HG03558 (cell line): Measurements from ENCODE around the gene MAP7.
"Not testable (repeated sequence)": the region's sequence is repeated elsewhere in the genome, so short reads cannot be mapped to it uniquely, and the experiment has no call there.

Experiments used
- ATAC-seq: cut with Tn5 transposase; IDR thresholded peaks from one replicate; pipeline ENCODE4 v1.9.1; 2021; ENCODE audit warnings: moderate number of reproducible peaks; ENCODE audit not compliant: unreplicated experiment; ENCODE audit errors: extremely low read depth

The MAP7 gene

GRCh38 chr6:136403110-136403980 is 146.9 kb downstream of the MAP7 start:
- no peak for ATAC-seq

DNA sequence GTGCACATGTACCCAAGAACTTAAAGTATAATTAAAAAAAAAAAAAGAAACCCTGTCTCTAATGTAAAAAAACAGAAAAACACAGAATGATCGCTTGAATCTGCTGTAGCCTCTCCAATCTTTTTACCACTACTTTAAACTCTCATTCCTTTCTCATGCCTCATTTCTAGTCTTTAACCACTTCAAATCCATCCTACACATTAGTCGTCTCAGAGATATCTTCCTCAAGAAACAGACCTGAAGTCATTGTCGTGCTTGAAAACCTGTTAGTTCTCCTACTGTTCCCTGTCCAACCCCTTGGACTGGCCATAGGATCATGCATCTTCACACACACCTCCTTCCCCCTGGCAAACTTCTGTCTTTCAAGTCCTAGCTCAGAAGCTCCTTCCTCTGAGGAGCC is 148.5 kb downstream of the MAP7 start:
- no peak for ATAC-seq

GRCh38 chr6:136401236-136401635 is 149.0 kb downstream of the MAP7 start:
- ATAC-seq: not testable (repeated sequence)

DNA sequence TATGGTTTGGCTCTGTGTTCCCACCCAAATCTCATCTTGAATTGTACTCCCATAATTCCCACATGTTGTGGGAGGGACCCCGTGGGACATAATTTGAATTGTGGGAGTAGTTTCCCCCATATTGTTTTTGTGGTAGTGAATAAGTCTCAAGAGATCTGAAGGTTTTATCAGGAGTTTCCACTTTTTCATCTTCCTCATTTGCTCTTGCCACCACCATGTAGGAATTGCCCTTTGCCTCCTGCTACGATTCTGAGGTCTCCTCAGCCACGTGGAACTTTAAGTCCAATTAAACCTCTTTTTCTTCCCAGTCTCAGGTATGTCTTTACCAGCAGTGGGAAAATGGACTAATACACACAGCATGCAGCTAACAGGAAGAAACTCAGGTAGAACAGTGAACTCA is 151.8 kb downstream of the MAP7 start:
- ATAC-seq: no peak

GRCh38 chr6:136396908-136397307 is 153.3 kb downstream of the MAP7 start:
- ATAC-seq: no peak

DNA sequence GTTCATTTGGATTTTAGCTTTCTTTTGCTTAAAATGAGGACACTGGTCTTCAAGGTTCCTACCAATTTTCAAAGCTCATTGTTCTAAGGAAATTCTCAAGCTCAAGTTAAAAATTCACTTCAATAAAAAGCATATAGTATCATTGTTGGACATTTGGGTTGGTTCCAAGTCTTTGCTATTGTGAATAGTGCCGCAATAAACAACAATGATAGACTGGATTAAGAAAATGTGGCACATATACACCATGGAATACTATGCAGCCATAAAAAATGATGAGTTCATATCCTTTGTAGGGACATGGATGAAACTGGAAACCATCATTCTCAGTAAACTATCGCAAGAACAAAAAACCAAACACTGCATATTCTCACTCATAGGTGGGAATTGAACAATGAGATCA is 159.3 kb downstream of the MAP7 start:
- not testable (repeated sequence) for ATAC-seq

DNA sequence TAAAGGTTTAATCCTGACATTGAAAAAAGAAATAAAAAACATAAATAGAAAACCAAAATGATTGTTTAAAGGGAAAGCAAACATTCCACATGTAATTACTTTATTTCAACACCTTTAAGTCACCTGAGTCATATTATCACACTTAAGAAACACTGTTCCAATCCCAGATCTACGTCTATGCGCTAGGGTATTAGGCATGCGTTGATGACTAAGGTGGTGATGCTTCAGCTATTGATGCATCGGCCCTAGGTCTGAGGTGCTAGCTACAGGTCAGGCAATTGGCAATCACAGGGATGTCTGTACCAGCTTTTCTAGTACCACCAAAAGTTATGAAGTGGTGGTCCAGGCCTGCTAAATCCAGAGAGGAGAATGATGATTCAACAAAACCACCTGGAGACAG is 162.9 kb downstream of the MAP7 start:
- no peak for ATAC-seq

DNA sequence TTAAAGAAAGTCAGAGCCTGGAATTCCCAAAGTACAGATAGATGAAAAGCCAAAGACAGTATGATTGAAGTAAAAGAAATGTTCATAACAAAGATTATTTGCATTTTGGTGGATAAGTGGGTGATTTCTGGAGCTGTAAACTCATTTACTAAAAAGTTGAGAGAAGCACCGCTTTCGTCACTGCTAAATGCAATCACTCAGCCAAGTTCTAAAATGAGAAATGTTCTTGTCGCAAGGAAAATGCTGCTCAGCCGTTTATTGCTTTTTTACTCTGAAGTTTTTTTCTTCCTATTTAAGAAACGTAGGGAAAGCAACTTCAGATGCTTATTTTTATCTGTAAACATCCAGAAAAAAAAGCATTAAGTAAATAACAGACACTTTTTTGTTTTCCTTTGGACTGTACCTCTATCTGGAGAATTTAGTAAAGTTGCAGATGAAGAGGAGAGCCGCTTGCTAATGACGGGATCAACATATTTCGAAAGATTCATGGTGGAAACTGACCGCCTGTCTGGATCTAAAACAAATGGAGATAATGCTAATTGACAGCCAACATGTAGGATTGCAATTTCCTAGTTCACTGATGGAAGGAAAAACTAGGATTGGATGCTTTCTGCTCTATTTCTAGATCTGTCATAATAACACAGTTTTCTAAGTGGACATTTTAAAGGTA is 166.8 kb downstream of the MAP7 start:
- no peak for ATAC-seq

GRCh38 chr6:136382676-136383252 is 167.5 kb downstream of the MAP7 start:
- no peak for ATAC-seq

DNA sequence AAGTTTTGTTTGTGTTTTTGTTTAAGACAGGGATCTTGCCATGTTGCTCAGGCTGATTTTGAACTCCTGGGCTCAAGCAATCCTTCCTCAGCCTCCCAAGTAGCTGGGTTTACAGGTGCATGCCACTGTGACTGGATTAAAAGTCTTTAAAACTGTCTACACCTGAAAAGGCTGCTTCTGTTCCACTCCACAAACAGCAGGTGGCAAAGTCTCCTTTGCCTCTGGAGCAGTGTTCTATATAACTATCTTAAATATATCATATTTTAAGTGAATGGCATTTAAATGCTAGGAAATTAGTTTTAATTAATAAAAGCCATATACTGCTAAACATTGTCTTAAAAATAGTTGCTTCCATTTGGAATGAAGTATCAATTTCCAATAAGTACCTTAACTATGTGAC is 171.3 kb downstream of the MAP7 start:
- no peak for ATAC-seq

GRCh38 chr6:136375836-136376235 is 174.4 kb downstream of the MAP7 start:
- not testable (repeated sequence) for ATAC-seq

GRCh38 chr6:136371959-136372358 is 178.3 kb downstream of the MAP7 start:
- no peak for ATAC-seq

DNA sequence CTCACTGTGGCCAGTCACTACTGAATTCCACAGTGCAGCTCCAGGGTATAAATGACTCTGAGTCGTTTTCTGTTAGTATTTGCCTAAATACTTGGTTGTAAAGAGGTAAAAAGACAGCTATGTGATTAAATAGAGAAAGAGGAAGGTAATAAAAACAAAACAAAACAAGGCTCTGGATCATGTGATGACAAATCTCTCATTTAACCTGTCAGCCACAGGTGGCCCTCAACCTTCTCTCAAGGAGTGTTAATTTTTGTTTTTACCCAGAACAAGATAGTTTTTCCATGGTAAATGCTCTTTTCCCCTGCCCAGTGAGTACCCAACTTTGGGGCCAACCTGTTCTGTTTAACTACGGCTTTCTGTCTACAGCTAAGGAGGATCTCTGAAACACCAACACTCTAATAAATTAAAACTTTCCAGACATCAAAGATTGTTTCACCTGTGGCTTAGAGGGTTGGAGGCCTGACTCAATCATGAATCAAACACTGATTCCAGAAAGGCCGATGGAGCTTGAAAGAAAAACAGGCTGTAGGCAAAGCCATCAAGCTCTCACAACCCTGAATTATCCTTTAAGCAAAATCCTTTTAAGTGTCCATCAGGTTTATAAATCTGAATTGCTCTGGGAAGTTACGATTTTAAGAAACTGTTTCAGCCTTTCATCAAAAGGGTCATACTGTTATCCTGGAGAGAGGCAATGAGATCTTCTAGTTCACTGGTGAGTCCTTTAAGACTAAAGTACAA is 179.1 kb downstream of the MAP7 start:
- ATAC-seq: no peak

GRCh38 chr6:136365776-136366354 is 184.4 kb downstream of the MAP7 start:
- ATAC-seq: no peak

- ATAC-seq: no peak
Measured at GRCh38 chr6:136362421-136363356, 187.5 kb downstream of the MAP7 start.

DNA sequence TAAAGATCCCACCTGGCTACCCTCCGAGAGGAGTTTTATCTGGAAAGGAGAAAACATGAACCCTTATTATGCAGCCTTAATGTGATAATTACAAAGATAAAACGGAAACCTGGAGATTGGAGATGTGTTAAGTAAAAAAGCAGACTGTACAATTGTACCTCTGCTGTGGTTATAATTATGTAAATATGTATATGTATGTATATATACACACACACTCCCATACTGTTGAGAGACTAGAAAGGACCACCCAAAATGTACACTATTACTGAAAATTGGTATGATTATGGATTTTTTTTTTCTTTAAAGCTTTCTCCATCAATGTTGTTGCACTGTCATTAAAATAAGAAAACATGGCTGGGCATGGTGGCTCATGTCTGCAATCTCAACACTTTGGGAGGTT is 188.4 kb downstream of the MAP7 start:
- no peak for ATAC-seq

- ATAC-seq: no peak
Measured at GRCh38 chr6:136360783-136361182, 189.4 kb downstream of the MAP7 start.

DNA sequence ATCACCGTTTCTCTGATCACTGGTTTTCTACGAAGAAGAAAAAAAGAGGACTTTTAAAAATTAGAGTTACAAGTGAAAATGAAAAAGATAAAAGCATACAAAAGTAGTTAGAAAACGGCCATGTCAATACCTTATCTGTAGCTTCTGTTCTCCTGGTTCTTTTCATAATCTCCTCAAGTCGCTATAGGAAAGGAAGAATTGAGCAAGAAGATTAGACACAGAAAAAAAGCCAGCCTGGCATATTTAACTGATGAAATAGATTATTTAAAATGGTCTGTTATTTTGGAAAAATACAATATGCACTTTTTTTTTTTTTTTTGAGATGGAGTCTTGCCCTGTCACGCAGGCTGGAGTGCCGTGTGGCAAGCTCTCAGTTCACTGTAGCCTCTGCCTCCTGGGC is 190.4 kb downstream of the MAP7 start:
- ATAC-seq: no peak

GRCh38 chr6:136351518-136352110 is 198.6 kb downstream of the MAP7 start:
- no peak for ATAC-seq
